AG09319 (cell line): Measurements from ENCODE around the gene THAP10.

Experiments used
- DNase-seq: peaks from one replicate; pipeline ENCODE4 v3.0.0-alpha.2; 2010; ENCODE audit warnings: low read depth; ENCODE audit errors: extremely low read depth
- CTCF ChIP-seq: IDR thresholded peaks from 2 replicates; pipeline ENCODE4 v1.5.1; 2011; ENCODE audit warnings: low read depth, mild to moderate bottlenecking, inconsistent platforms, low read length, moderate library complexity

Gene THAP10

GRCh38 chr15:70852501-70853317, 39.5 kb downstream of the THAP10 start:
- no peak for DNase-seq

DNA sequence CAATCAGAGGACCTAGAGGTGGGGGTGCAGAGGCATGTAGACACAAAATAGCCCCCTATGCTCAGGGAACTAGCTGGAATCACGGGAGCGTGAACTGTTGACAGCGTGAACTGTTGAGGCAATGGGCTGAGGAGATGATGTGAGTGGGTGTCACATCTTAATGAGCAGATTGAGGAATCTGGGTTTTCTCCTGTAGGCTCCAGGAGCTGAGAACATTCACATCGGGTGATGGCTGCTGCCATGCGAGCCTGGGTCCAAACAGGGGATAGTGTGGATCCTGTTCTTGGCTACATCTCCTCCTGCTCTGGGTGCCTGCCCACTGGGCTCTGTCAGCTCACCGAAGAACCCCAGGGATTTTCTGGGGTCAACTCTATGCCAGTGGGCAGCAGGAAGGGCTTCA, 40.3 kb downstream of the THAP10 start:
- no peak for TF ChIP-seq CTCF
- no peak for DNase-seq

More at GRCh38 chr15:70852501-70853317, 39.5 kb downstream of the THAP10 start:
- no peak for TF ChIP-seq CTCF

DNA sequence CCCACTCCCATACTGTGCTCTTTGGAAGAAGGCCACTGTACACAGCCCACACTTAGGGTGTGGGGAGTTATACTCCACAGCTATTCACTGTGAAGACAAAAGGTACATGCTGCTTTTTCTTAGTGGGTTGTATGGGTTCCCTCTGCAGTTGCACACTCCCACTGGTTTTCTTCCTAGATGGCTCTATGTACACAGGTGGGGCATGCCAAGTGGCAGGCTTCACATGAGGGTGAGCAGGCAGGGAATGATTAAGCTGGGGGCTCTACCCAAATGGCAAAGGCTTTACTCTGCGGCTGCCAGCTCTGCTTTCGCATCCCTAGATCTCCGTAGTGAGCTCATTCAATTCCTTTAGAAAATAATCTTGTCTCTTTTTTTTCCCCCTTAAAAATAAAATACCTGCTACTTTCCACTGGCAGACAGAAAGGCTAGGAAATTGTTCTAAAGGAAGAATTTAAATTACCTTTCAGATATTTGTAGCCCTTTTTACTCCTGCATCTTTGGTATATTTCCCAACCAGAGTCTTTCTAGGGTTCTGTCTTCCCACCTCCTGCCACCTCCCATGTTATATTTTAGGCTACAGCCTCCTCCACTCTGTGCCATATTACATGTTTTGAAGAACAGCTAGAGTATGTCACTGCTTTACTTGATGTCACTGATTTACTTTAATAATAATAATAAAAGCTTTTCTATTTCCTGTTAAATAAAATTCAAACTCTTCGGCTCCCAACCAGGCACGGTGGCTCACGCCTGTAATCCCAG, 46.5 kb downstream of the THAP10 start:
- no peak for DNase-seq
- TF ChIP-seq CTCF: no peak

DNA sequence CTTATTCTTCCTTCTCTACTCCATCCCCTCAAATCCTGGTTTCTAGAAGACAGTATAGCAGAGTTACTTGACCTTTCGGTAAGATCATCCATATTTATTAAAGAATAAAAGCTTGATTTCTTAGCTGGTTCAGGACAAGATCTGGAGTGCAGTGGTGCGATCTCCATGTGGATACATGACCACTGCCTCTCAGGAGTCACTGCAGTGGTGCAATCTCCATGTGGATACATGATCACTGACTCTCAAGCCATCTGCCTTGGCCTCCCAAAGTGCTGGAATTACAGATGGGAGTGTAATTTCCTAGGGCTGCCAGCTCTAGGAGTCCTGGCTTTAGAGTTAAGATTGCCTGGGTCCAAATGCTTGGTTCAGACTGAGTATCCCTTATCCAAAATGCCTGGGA, 54.8 kb downstream of the THAP10 start:
- TF ChIP-seq CTCF: no peak
- DNase-seq: no peak

- DNase-seq: no peak
- no peak for TF ChIP-seq CTCF
Observed at GRCh38 chr15:70835841-70836240, 56.4 kb downstream of the THAP10 start.

DNA sequence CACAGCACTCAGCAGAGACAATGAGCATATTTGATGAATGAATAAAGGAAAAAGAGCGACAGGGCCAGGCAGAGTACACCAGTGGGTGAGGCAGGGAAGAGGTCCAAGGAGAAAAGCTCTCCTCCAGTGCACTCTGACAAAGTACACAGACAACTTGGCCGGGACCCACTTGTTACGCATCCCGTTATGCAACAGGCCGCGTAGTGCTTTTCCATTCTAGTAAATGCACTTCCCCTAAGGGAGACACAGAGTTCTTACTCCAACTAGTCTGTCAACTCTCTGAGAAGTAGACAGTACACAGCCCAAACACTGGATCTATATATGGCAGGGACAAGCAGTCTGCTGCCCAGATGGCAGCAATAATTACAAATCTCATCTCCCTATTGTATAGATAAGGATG, 56.8 kb downstream of the THAP10 start:
- TF ChIP-seq CTCF: no peak
- DNase-seq: no peak

DNA sequence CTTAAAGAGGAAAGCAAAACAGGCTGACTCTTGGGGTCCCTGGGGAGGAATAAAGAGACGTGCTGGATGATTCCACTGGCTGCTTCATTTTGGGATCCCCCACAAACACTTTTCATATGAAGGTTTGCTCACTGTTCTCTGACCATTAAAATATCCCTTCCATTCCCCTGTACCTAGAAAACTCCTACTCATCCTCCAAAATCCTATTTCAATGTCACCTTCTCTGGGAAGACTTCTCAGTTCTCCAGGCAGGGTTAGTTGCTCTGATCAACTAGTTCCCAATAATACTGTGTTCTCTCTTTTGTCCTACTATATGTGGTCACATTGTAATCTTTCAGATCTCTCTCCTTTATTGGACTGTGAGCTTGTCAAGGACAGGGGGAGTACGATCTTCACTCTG, 57.2 kb downstream of the THAP10 start:
- TF ChIP-seq CTCF: no peak
- no peak for DNase-seq
